PC-3 (cell line): ENCODE results near the gene PAPSS1. TPM values are rescaled to one million over a fixed set of nuclear protein-coding genes. Genes with fewer than 3 reads are reported as not detected.

Experiments used
- ATAC-seq: fragments of 200-7000 bp; cut with Tn5 transposase; 2 replicates; pipeline ENCODE4 v1.9.1; 2020; ENCODE audit warnings: mild to moderate bottlenecking, moderate library complexity
- BruUV-seq: library from RNA; stranded (reverse); fragments of 400-500 nt; replicated peaks from 2 replicates; lab custom pipeline; 2021; lab: Mats Ljungman, UMichigan
- CTCF ChIA-PET: fragments of 300-600 bp; sonication (Branson Sonifier 250); formaldehyde crosslinking; loops from one replicate; lab custom pipeline; 2022; ENCODE audit warnings: antibody characterized with exemption; lab: Charles Lee
- POLR2A ChIA-PET: fragments of 300-600 bp; sonication (Branson Sonifier 250); formaldehyde crosslinking; loops from one replicate; lab custom pipeline; 2022; ENCODE audit warnings: antibody characterized with exemption; ENCODE audit not compliant: unreplicated experiment; lab: Charles Lee
- DNase-seq: peaks from one replicate; pipeline ENCODE4 v3.0.0-alpha.2; 2015
- H2AFZ ChIP-seq: fragments of 300-600 bp; sonication (generic); 2 replicates; pipeline ENCODE4 v1.6.0; 2016; ENCODE audit warnings: antibody characterized with exemption, low read length
- H3F3A ChIP-seq: fragments of 300-600 bp; sonication (generic); one replicate; pipeline ENCODE4 v1.6.0; 2017; ENCODE audit warnings: antibody characterized with exemption, low read length, control low read depth, mild to moderate bottlenecking; ENCODE audit not compliant: unreplicated experiment
- H3K27ac ChIP-seq: fragments of 300-600 bp; sonication (generic); 2 replicates; pipeline ENCODE4 v1.5.1; 2016; ENCODE audit warnings: mild to moderate bottlenecking, low read length
- H3K27me3 ChIP-seq: fragments of 300-600 bp; sonication (generic); 2 replicates; pipeline ENCODE4 v1.6.1; 2016; ENCODE audit warnings: low read length, mixed read lengths
- H3K36me3 ChIP-seq: fragments of 300-600 bp; sonication (generic); 2 replicates; pipeline ENCODE4 v1.6.1; 2016; ENCODE audit warnings: low read depth, mixed run types, low read length, mixed read lengths
- H3K4me1 ChIP-seq: fragments of 300-600 bp; sonication (generic); 2 replicates; pipeline ENCODE4 v1.5.1; 2016; ENCODE audit warnings: low read length; ENCODE audit not compliant: insufficient read depth
- H3K4me2 ChIP-seq: fragments of 300-600 bp; sonication (generic); 2 replicates; pipeline ENCODE4 v1.6.0; 2016; ENCODE audit warnings: low read length
- H3K4me3 ChIP-seq: fragments of 300-600 bp; sonication (generic); 2 replicates; pipeline ENCODE4 v1.5.1; 2016; ENCODE audit warnings: mild to moderate bottlenecking, low read length, mixed read lengths
- H3K79me2 ChIP-seq: fragments of 300-600 bp; sonication (generic); 2 replicates; pipeline ENCODE4 v1.6.1; 2017; ENCODE audit warnings: low read length, mixed read lengths
- H3K9ac ChIP-seq: fragments of 300-600 bp; sonication (generic); 2 replicates; pipeline ENCODE4 v1.6.0; 2016; ENCODE audit warnings: mild to moderate bottlenecking, low read length
- H3K9me2 ChIP-seq: fragments of 300-600 bp; sonication (generic); replicated peaks from 2 replicates; pipeline ENCODE4 v1.6.1; 2016; ENCODE audit warnings: mixed run types, low read length, mixed read lengths
- H3K9me3 ChIP-seq: fragments of 300-600 bp; sonication (generic); 2 replicates; pipeline ENCODE4 v1.6.1; 2016; ENCODE audit warnings: low read length, mixed read lengths
- H4K20me1 ChIP-seq: fragments of 300-600 bp; sonication (generic); 2 replicates; pipeline ENCODE4 v1.6.1; 2016; ENCODE audit warnings: low read length, mixed read lengths
- EZH2 ChIP-seq: fragments of 300-600 bp; sonication (generic); IDR thresholded peaks from one replicate; pipeline ENCODE4 v1.6.1; 2017; ENCODE audit warnings: antibody characterized with exemption, mild to moderate bottlenecking, low read length; ENCODE audit not compliant: unreplicated experiment
- EZH2phosphoT487 ChIP-seq: fragments of 300-600 bp; sonication (generic); IDR thresholded peaks from 2 replicates; pipeline ENCODE4 v1.6.1; 2018; ENCODE audit warnings: mild to moderate bottlenecking, antibody characterized with exemption, low read length, borderline replicate concordance
- intact Hi-C: fragments of 100-400 bp; cut with micrococcal nuclease; formaldehyde crosslinking; loops from 2 replicates; pipeline ENCODE4 v1.9.0; 2023
- total RNA-seq: library from RNA; depleted of rRNA; stranded (reverse); fragments of >200 nt; gene quantifications from 2 replicates; pipeline ENCODE4 v1.2.3, GENCODE V29; 2014
- TF ChIP-seq, protein P1 (sequence below): fragments of 300-600 bp; sonication (generic); conservative IDR thresholded peaks from 2 replicates; pipeline ENCODE4 v1.5.1; 2017; ENCODE audit warnings: antibody characterized with exemption, low read depth, mild to moderate bottlenecking, low read length

Gene PAPSS1
- total RNA-seq, 1 experiment from 2014 or later, result 28.0 TPM

- no peaks in the 10 kb centered on the region for H3K36me3 ChIP-seq
- H3K27me3 ChIP-seq, result no peaks in the 10 kb centered on the region
- TF ChIP-seq EZH2 (no peak), EZH2phosphoT487 (no peak)
- TF ChIP-seq, protein P1, sequence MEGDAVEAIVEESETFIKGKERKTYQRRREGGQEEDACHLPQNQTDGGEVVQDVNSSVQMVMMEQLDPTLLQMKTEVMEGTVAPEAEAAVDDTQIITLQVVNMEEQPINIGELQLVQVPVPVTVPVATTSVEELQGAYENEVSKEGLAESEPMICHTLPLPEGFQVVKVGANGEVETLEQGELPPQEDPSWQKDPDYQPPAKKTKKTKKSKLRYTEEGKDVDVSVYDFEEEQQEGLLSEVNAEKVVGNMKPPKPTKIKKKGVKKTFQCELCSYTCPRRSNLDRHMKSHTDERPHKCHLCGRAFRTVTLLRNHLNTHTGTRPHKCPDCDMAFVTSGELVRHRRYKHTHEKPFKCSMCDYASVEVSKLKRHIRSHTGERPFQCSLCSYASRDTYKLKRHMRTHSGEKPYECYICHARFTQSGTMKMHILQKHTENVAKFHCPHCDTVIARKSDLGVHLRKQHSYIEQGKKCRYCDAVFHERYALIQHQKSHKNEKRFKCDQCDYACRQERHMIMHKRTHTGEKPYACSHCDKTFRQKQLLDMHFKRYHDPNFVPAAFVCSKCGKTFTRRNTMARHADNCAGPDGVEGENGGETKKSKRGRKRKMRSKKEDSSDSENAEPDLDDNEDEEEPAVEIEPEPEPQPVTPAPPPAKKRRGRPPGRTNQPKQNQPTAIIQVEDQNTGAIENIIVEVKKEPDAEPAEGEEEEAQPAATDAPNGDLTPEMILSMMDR, result peak; percentile 64
- H3K27ac ChIP-seq, result no peak overlapping the region
- DNase-seq (peak; percentile 61), ATAC-seq (no peak)
- H3K9me2 ChIP-seq, result no peaks in the 10 kb centered on the region
- H3K4me2 ChIP-seq, result no peak overlapping the region
- no peak overlapping the region for H2AFZ ChIP-seq
- intact Hi-C loops, result loop anchor here (1.0 to 2.0 kb wide), 2 partner anchors 67 to 155 kb away; partner anchors contain the start of gene SGMS2
- H3K9ac ChIP-seq, result no peak overlapping the region
- no peaks in the 10 kb centered on the region for H4K20me1 ChIP-seq
- H3K4me3 ChIP-seq, result no peak overlapping the region
- ChIA-PET POLR2A (no interaction called here), CTCF (interaction anchor here (0.6 to 0.8 kb wide), 3 partner anchors 88 to 416 kb away, joined by 3 to 4 read pairs (median 3); no protein-coding TSS in a partner anchor)
- no peaks in the 10 kb centered on the region for H3F3A ChIP-seq
- no peaks in the 10 kb centered on the region for H3K79me2 ChIP-seq
- no peaks in the 10 kb centered on the region for H3K4me1 ChIP-seq
- BruUV-seq, result no TSS peak
- no peaks in the 10 kb centered on the region for H3K9me3 ChIP-seq
Measured at GRCh38 chr4:107757864-107758476, 37.9 kb upstream of the PAPSS1 start.

DNA sequence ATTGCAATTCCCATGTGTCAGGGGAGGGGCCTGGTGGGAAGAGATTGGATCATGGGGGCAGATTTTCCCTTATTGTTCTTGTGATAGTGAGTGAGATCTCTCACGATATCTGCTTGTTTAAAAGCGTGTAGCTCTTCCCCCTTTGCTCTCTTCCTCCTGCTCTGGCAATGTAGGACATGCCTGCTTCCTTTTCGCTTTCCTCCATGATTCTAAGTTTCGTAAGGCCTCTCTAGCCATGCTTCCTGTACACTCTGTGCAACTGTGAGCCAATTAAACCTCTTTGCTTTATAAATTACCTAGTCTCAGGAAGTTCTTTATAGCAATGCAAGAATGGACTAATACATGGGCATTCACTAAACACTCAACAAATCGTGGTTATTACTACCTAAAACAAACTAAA is 37.2 kb upstream of the PAPSS1 start:
- ChIA-PET CTCF (no interaction called here), POLR2A (no interaction called here)
- H3K9ac ChIP-seq, result no peak overlapping the region
- H3K4me1 ChIP-seq, result no peaks in the 10 kb centered on the region
- no TSS peak for BruUV-seq
- ATAC-seq (no peak), DNase-seq (no peak)
- intact Hi-C loops, result no loop called here
- H2AFZ ChIP-seq, result no peak overlapping the region
- no peaks in the 10 kb centered on the region for H3K9me3 ChIP-seq
- no peak overlapping the region for H3K4me2 ChIP-seq
- no peaks in the 10 kb centered on the region for H3K27me3 ChIP-seq
- no peak overlapping the region for H3K4me3 ChIP-seq
- H3K36me3 ChIP-seq, result no peaks in the 10 kb centered on the region
- H3K79me2 ChIP-seq, result no peaks in the 10 kb centered on the region
- no peak overlapping the region for H3K27ac ChIP-seq
- no peak for TF ChIP-seq EZH2
- TF ChIP-seq, protein P1, result no peak
- no peak for TF ChIP-seq EZH2phosphoT487
- H3K9me2 ChIP-seq, result no peaks in the 10 kb centered on the region
- H4K20me1 ChIP-seq, result no peaks in the 10 kb centered on the region
- H3F3A ChIP-seq, result no peaks in the 10 kb centered on the region

DNA sequence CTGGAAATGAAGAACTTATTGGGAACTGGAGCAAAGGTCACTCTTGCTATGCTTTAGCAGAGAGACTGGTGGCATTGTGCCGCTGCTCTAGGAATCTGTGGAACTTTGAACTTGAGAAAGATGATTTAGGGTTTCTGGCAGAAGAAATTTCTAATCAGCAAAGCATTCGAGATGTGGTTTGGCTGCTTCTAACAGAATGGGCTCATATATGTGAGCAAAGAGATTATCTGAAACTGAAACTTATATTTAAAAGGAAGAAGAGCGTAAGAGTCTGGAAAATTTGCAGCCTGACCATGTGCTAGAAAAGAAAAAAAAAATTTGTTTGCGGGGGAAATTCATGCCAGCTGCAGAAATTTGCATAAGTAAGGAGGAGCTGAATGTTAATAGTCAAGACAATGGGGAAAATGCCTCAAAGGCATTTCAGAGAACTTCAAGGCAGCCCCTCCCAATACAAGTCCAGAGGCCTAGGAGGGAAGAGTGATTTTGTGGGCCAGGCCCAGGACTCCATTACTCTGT is 35.9 kb upstream of the PAPSS1 start:
- ChIA-PET POLR2A (no interaction called here), CTCF (no interaction called here)
- Histone ChIP-seq H3K4me1 (no peaks in the 10 kb centered on the region), H3K36me3 (no peaks in the 10 kb centered on the region), H3K9me3 (no peaks in the 10 kb centered on the region), H3K9ac (no peak overlapping the region), H3K9me2 (no peaks in the 10 kb centered on the region), H3K27ac (no peak overlapping the region), H3F3A (no peaks in the 10 kb centered on the region), H3K27me3 (no peaks in the 10 kb centered on the region), H3K4me3 (no peak overlapping the region), H2AFZ (no peak overlapping the region), H3K4me2 (no peak overlapping the region), H3K79me2 (no peaks in the 10 kb centered on the region), H4K20me1 (no peaks in the 10 kb centered on the region)
- ATAC-seq (no peak), DNase-seq (no peak)
- BruUV-seq, result no TSS peak
- TF ChIP-seq EZH2phosphoT487, result no peak
- TF ChIP-seq EZH2, result no peak
- TF ChIP-seq, protein P1, result no peak
- intact Hi-C loops, result no loop called here
